ENCODE measurements around the gene PIGV.

PIGV gene

DNA sequence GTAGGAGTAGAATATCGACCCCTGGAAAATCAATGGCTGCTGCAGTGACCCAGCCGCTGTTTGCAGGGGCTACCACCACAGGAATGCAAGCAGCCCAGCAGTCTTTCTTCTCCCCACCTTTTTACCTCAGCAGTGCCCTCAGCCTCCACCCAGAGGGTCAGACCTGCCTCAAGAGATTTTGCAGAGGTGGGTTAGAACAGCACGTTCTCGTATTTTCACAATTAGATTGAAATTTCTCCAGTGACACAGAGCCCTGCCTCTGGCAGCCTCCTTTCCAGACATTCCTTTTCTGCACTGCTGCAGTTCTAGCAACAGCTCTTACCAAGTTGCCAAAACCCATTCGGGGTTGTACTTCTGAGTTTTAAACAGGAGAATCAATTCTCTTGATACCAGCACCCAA lies 38.3 kb upstream of the PIGV start:
- Histone ChIP-seq H3K9me3 (ENCODE audit: control insufficient read depth, insufficient read depth, low read depth, low read length) (no peaks in the 10 kb centered on the region), H3K27ac (ENCODE audit: extremely low read depth, low read depth, low read length) (no peak overlapping the region), H3K36me3 (ENCODE audit: control insufficient read depth in 2 of 2, insufficient read depth in 1 of 2, low read length in 2 of 2) (peaks cover 8 to 96% of the 10 kb centered on the region in 2 experiments; a peak in 2 of 3 replicates), H3K4me3 (ENCODE audit: low read depth, low read length) (no peak overlapping the region), H3K4me1 (ENCODE audit: control insufficient read depth, insufficient read depth, low read length) (no peaks in the 10 kb centered on the region)
- ChIA-PET CTCF (interaction anchor here (1.0 kb wide), 1 partner anchor 51 kb away, joined by 3 read pairs; no protein-coding TSS in a partner anchor), POLR2A (no interaction called here)
- TF ChIP-seq FEZF1 (tag by site-specific recombination; IDR thresholded peaks at IDR 0.05) (no peak), ZNF324 (tag by site-specific recombination; IDR thresholded peaks at IDR 0.05) (no peak), SCRT1 (tag by site-specific recombination; IDR thresholded peaks at IDR 0.05; ENCODE audit: borderline replicate concordance) (no peak), GLIS2 (tag by site-specific recombination; IDR thresholded peaks at IDR 0.05) (no peak), TCF7L2 (IDR thresholded peaks at IDR 0.05; ENCODE audit: borderline replicate concordance, low read depth, low read length) (no peak), SP7 (tag by site-specific recombination; IDR thresholded peaks at IDR 0.05) (no peak), ZNF560 (tag by site-specific recombination; IDR thresholded peaks at IDR 0.05; ENCODE audit: borderline replicate concordance) (no peak), BCL11A (tag by site-specific recombination; IDR thresholded peaks at IDR 0.05; ENCODE audit: low read depth) (no peak), ZNF747 (tag by site-specific recombination; IDR thresholded peaks at IDR 0.05) (no peak), ZNF341 (tag by site-specific recombination; IDR thresholded peaks at IDR 0.05; ENCODE audit: low read depth) (no peak), ZBTB17 (tag by site-specific recombination; IDR thresholded peaks at IDR 0.05) (no peak), ZBTB21 (tag by site-specific recombination; IDR thresholded peaks at IDR 0.05) (no peak), ZSCAN30 (tag by site-specific recombination; IDR thresholded peaks at IDR 0.05) (no peak), ZNF214 (tag by site-specific recombination; IDR thresholded peaks at IDR 0.05; ENCODE audit: borderline replicate concordance) (no peak), ZNF2 (tag by site-specific recombination; IDR thresholded peaks at IDR 0.05) (no peak), ZNF239 (tag by site-specific recombination; IDR thresholded peaks at IDR 0.05) (no peak)
- TF ChIP-seq, protein P1, sequence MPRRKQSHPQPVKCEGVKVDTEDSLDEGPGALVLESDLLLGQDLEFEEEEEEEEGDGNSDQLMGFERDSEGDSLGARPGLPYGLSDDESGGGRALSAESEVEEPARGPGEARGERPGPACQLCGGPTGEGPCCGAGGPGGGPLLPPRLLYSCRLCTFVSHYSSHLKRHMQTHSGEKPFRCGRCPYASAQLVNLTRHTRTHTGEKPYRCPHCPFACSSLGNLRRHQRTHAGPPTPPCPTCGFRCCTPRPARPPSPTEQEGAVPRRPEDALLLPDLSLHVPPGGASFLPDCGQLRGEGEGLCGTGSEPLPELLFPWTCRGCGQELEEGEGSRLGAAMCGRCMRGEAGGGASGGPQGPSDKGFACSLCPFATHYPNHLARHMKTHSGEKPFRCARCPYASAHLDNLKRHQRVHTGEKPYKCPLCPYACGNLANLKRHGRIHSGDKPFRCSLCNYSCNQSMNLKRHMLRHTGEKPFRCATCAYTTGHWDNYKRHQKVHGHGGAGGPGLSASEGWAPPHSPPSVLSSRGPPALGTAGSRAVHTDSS (tag by site-specific recombination; IDR thresholded peaks at IDR 0.05), result no peak

DNA sequence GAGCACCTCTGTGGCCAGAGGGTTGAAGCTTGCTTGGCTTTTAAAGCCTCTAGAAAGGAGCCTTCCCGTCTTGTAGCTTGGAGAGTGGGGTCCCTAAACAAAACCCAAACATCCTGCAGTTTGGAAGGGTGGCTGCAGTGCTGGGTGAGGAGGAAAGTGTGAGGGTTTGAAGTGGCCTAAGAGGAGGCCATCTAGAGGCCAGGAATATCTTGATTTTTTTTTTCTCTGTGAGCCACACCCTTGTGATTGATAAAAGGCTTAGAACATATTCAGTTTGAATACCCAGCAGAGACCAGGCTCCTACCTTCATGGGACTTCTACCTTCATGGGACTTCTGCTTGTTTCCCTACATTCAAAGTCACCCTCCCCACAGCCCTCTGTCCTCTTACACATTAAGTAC lies 37.3 kb upstream of the PIGV start:
- Histone ChIP-seq H3K27ac (ENCODE audit: extremely low read depth, low read depth, low read length) (no peak overlapping the region), H3K36me3 (ENCODE audit: control insufficient read depth in 2 of 2, insufficient read depth in 1 of 2, low read length in 2 of 2) (peaks cover 11 to 96% of the 10 kb centered on the region in 2 experiments), H3K9me3 (ENCODE audit: control insufficient read depth, insufficient read depth, low read depth, low read length) (no peaks in the 10 kb centered on the region), H3K4me1 (ENCODE audit: control insufficient read depth, insufficient read depth, low read length) (no peaks in the 10 kb centered on the region), H3K4me3 (ENCODE audit: low read depth, low read length) (no peak overlapping the region)
- TF ChIP-seq ZNF184 (tag by site-specific recombination; IDR thresholded peaks at IDR 0.05) (no peak), ZNF654 (tag by site-specific recombination; IDR thresholded peaks at IDR 0.05; ENCODE audit: low read depth) (no peak), ZBTB48 (tag by site-specific recombination; IDR thresholded peaks at IDR 0.05) (no peak), ZNF501 (tag by site-specific recombination; IDR thresholded peaks at IDR 0.05) (no peak), ZNF223 (tag by site-specific recombination; IDR thresholded peaks at IDR 0.05) (no peak), ZNF174 (tag by site-specific recombination; IDR thresholded peaks at IDR 0.05) (no peak), ZNF133 (tag by site-specific recombination; IDR thresholded peaks at IDR 0.05) (no peak), ZNF544 (tag by site-specific recombination; IDR thresholded peaks at IDR 0.05) (no peak), ZNF623 (tag by site-specific recombination; IDR thresholded peaks at IDR 0.05) (no peak), ZNF585B (tag by site-specific recombination; IDR thresholded peaks at IDR 0.05) (no peak)
- TF ChIP-seq, protein P2, sequence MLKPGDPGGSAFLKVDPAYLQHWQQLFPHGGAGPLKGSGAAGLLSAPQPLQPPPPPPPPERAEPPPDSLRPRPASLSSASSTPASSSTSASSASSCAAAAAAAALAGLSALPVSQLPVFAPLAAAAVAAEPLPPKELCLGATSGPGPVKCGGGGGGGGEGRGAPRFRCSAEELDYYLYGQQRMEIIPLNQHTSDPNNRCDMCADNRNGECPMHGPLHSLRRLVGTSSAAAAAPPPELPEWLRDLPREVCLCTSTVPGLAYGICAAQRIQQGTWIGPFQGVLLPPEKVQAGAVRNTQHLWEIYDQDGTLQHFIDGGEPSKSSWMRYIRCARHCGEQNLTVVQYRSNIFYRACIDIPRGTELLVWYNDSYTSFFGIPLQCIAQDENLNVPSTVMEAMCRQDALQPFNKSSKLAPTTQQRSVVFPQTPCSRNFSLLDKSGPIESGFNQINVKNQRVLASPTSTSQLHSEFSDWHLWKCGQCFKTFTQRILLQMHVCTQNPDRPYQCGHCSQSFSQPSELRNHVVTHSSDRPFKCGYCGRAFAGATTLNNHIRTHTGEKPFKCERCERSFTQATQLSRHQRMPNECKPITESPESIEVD (tag by site-specific recombination; IDR thresholded peaks at IDR 0.05), result no peak
- TF ChIP-seq, protein P3, sequence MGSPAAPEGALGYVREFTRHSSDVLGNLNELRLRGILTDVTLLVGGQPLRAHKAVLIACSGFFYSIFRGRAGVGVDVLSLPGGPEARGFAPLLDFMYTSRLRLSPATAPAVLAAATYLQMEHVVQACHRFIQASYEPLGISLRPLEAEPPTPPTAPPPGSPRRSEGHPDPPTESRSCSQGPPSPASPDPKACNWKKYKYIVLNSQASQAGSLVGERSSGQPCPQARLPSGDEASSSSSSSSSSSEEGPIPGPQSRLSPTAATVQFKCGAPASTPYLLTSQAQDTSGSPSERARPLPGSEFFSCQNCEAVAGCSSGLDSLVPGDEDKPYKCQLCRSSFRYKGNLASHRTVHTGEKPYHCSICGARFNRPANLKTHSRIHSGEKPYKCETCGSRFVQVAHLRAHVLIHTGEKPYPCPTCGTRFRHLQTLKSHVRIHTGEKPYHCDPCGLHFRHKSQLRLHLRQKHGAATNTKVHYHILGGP (tag by site-specific recombination; IDR thresholded peaks at IDR 0.05), result no peak
- CTCF ChIA-PET, result interaction anchor here (0.6 to 1.0 kb wide), 3 partner anchors 8 to 50 kb away, joined by 3 to 4 read pairs (median 3); no protein-coding TSS in a partner anchor
- POLR2A ChIA-PET, result no interaction called here
